ENCODE measurements around the gene ITGA5. TPM values are rescaled to one million over a fixed set of nuclear protein-coding genes. Genes with fewer than 3 reads are reported as not detected.

The ITGA5 gene
- total RNA-seq = 45.5 TPM

GRCh38 chr12:54419088-54419887 lies at the start of gene ITGA5:
Gene ITGA5 (minus strand): TSS chr12:54419266. CDS start chr12:54419198, 68 bp downstream.

GRCh38 chr12:54384591-54385041 lies 34.5 kb downstream of the ITGA5 start, which contains the start of gene ZNF385A:
Gene ZNF385A (minus strand): TSS chr12:54384733. CDS start chr12:54384514, 219 bp downstream.

GRCh38 chr12:54364413-54364812 lies 54.7 kb downstream of the ITGA5 start, which contains the start of gene GPR84:
Gene GPR84 (minus strand): TSS chr12:54364486. CDS start chr12:54363851, 635 bp downstream.

Other genes starting within 250 kb of the ITGA5 start
- 35.5 TPM for gene SMUG1, start 230.3 kb downstream of the ITGA5 start, total RNA-seq
- 128 TPM for gene CBX5, start 139.1 kb downstream of the ITGA5 start, total RNA-seq
- gene HNRNPA1, start 138.5 kb downstream of the ITGA5 start, total RNA-seq = 851 TPM
- gene NFE2, start 118.3 kb downstream of the ITGA5 start, total RNA-seq = 3.7 TPM
- gene COPZ1, start 94.1 kb downstream of the ITGA5 start, total RNA-seq = 129 TPM
- gene GPR84, start 54.8 kb downstream of the ITGA5 start, total RNA-seq = 0.16 TPM
- gene ZNF385A, start 34.5 kb downstream of the ITGA5 start, total RNA-seq = 105 TPM
- gene GTSF1, start 54.3 kb upstream of the ITGA5 start, total RNA-seq = not detected
- gene NCKAP1L, start 78.5 kb upstream of the ITGA5 start, total RNA-seq = 5.2 TPM
- gene PDE1B, start 130.3 kb upstream of the ITGA5 start, total RNA-seq = 5.1 TPM
- 8.8 TPM for gene PPP1R1A, start 169.4 kb upstream of the ITGA5 start, total RNA-seq
- 5.8 TPM for gene LACRT, start 215.6 kb upstream of the ITGA5 start, total RNA-seq
- gene DCD, start 229.1 kb upstream of the ITGA5 start, total RNA-seq = not detected

Data from camera-type eye (tissue), 1 donor.